ENCODE measurements around the gene C1orf21. TPM values are rescaled to one million over a fixed set of nuclear protein-coding genes. Genes with fewer than 3 reads are reported as not detected.

Gene C1orf21
- total and polyA plus RNA-seq, 2 donors (not counting 3 experiments of a cell fraction or from before 2014, with no cell fraction given) = 0.79 to 8.5 TPM

GRCh38 chr1:184445997-184446396 is 59.2 kb downstream of the C1orf21 start:
- H4K20me1 ChIP-seq (replicated peaks; ENCODE audit: control insufficient read depth, extremely low read depth, insufficient read depth, low read length) = no peaks in the 10 kb centered on the region
- H3K4me1 ChIP-seq (ENCODE audit: control insufficient read depth, extremely low read depth, insufficient read depth, low read length) = no peaks in the 10 kb centered on the region
- no peaks in the 10 kb centered on the region for H3K9me3 ChIP-seq (replicated peaks; ENCODE audit: control insufficient read depth, insufficient read depth, low read length)
- H2AFZ ChIP-seq (ENCODE audit: low read depth, low read length) = no peak overlapping the region
- dilution Hi-C loops (cut with MboI; ENCODE audit: extremely low pct_ligation_motif_present, low sequenced_read_pairs) (no loop called here), intact Hi-C loops (cut with micrococcal nuclease) (no loop called here)
- BruUV-seq (replicated peaks) = no TSS peak
- no peaks in the 10 kb centered on the region for H3K79me2 ChIP-seq (ENCODE audit: control insufficient read depth, insufficient read depth, low read length)
- no peaks in the 10 kb centered on the region for H3K27me3 ChIP-seq (ENCODE audit: control insufficient read depth in 2 of 2, insufficient read depth in 2 of 2, low read length in 2 of 2)
- ChIA-PET POLR2A (no interaction called here), CTCF (interaction anchor here (0.8 kb wide), 1 partner anchor 19 kb away, joined by 3 read pairs; no protein-coding TSS in a partner anchor)
- no peak overlapping the region for H3K27ac ChIP-seq (ENCODE audit: insufficient read depth, low read depth, low read length)
- H3K4me2 ChIP-seq (ENCODE audit: insufficient read depth, low read length) = no peak overlapping the region
- H3K36me3 ChIP-seq (ENCODE audit: control insufficient read depth in 2 of 2, extremely low read depth in 1 of 2, insufficient read depth in 2 of 2, low read length in 2 of 2) = no peaks in the 10 kb centered on the region
- DNase-seq (ENCODE audit: low read depth, low spot score) (no peak), FAIRE-seq (no peak)
- no peak overlapping the region for H3K4me3 ChIP-seq (replicated peaks in 1 of 3; ENCODE audit: insufficient read depth in 1 of 3, low read depth in 1 of 3, low read length in 3 of 3)
- no peak for TF ChIP-seq EZH2 (IDR thresholded peaks at IDR 0.05; ENCODE audit: borderline replicate concordance, low read depth, low read length, severe bottlenecking)
- TF ChIP-seq MYC (IDR thresholded peaks at IDR 0.05; ENCODE audit: low read depth, low read length) = no peak
- no peak for TF ChIP-seq FOS (IDR thresholded peaks at IDR 0.05; ENCODE audit: borderline replicate concordance, insufficient read depth, low read length)
- TF ChIP-seq GATA2 (IDR thresholded peaks at IDR 0.05; ENCODE audit: insufficient read depth, insufficient read length, low read depth, low read length) = no peak
- TF ChIP-seq POLR2AphosphoS5 (IDR thresholded peaks at IDR 0.05; ENCODE audit: insufficient read depth, low read depth, low read length) = no peak
- TF ChIP-seq POLR2A (IDR thresholded peaks at IDR 0.05; ENCODE audit: low read depth, low read length) = no peak
- no peak overlapping the region for H3K9ac ChIP-seq (replicated peaks; ENCODE audit: extremely low read depth, insufficient read depth, low read length)
- H3K9me1 ChIP-seq (replicated peaks; ENCODE audit: control insufficient read depth, extremely low read depth, insufficient read depth, low read length) = no peaks in the 10 kb centered on the region

- Histone ChIP-seq H2AFZ (ENCODE audit: low read depth, low read length) (no peak overlapping the region), H3K9me1 (replicated peaks; ENCODE audit: control insufficient read depth, extremely low read depth, insufficient read depth, low read length) (no peaks in the 10 kb centered on the region), H3K9ac (replicated peaks; ENCODE audit: extremely low read depth, insufficient read depth, low read length) (no peak overlapping the region), H3K9me3 (replicated peaks; ENCODE audit: control insufficient read depth, insufficient read depth, low read length) (no peaks in the 10 kb centered on the region), H3K4me2 (ENCODE audit: insufficient read depth, low read length) (no peak overlapping the region), H3K27me3 (ENCODE audit: control insufficient read depth in 2 of 2, insufficient read depth in 2 of 2, low read length in 2 of 2) (no peaks in the 10 kb centered on the region), H3K36me3 (ENCODE audit: control insufficient read depth in 2 of 2, extremely low read depth in 1 of 2, insufficient read depth in 2 of 2, low read length in 2 of 2) (no peaks in the 10 kb centered on the region), H4K20me1 (replicated peaks; ENCODE audit: control insufficient read depth, extremely low read depth, insufficient read depth, low read length) (no peaks in the 10 kb centered on the region), H3K79me2 (ENCODE audit: control insufficient read depth, insufficient read depth, low read length) (no peaks in the 10 kb centered on the region), H3K4me1 (ENCODE audit: control insufficient read depth, extremely low read depth, insufficient read depth, low read length) (no peaks in the 10 kb centered on the region), H3K27ac (ENCODE audit: insufficient read depth, low read depth, low read length) (no peak overlapping the region), H3K4me3 (replicated peaks in 1 of 3; ENCODE audit: insufficient read depth in 1 of 3, low read depth in 1 of 3, low read length in 3 of 3) (no peak overlapping the region)
- intact Hi-C loops (cut with micrococcal nuclease) = no loop called here
- FAIRE-seq = no peak
- ChIA-PET POLR2A (no interaction called here), CTCF (interaction anchor here (1.4 kb wide), 1 partner anchor 12 kb away, joined by 4 read pairs; no protein-coding TSS in a partner anchor)
- dilution Hi-C loops (cut with MboI; ENCODE audit: extremely low pct_ligation_motif_present, low sequenced_read_pairs) = no loop called here
- TF ChIP-seq CTCF (IDR thresholded peaks at IDR 0.05; ENCODE audit: extremely low read depth in 1 of 2, insufficient read depth in 1 of 2, low read depth in 1 of 2, low read length in 2 of 2) = no peak
- no peak for TF ChIP-seq JUN (IDR thresholded peaks at IDR 0.05; ENCODE audit: borderline replicate concordance, insufficient read depth, insufficient read length, low read depth)
- TF ChIP-seq POLR2A (IDR thresholded peaks at IDR 0.05; ENCODE audit: low read depth, low read length) = no peak
- no peak for TF ChIP-seq EZH2 (IDR thresholded peaks at IDR 0.05; ENCODE audit: borderline replicate concordance, low read depth, low read length, severe bottlenecking)
- TF ChIP-seq POLR2AphosphoS5 (IDR thresholded peaks at IDR 0.05; ENCODE audit: insufficient read depth, low read depth, low read length) = no peak
- TF ChIP-seq MYC (IDR thresholded peaks at IDR 0.05; ENCODE audit: low read depth, low read length) = no peak
- no peak for DNase-seq (ENCODE audit: low read depth, low spot score)
- BruUV-seq (replicated peaks) = no TSS peak
Measured at GRCh38 chr1:184447651-184448185, 60.9 kb downstream of the C1orf21 start.
